MCF 10A (cell line): ENCODE data around the gene POU2F2. TPM values are rescaled to one million over a fixed set of nuclear protein-coding genes. Genes with fewer than 3 reads are reported as not detected.

Experiments
- BruUV-seq: library from RNA; stranded (reverse); fragments of 400-500 nt; replicated peaks from 2 replicates; lab custom pipeline; 2021; lab: Mats Ljungman, UMichigan
- CTCF ChIA-PET: fragments of 300-600 bp; sonication (Branson Sonifier 250); formaldehyde crosslinking; extraction: SDS; loops from one replicate; lab custom pipeline; 2021; ENCODE audit warnings: antibody characterized with exemption, inconsistent platforms; lab: Yijun Ruan, JAX
- POLR2A ChIA-PET: fragments of 300-600, 350-650 bp; sonication (Branson Sonifier 250); formaldehyde crosslinking; extraction: SDS; loops from one replicate; lab custom pipeline; 2020; ENCODE audit warnings: antibody characterized with exemption, inconsistent platforms; lab: Yijun Ruan, JAX
- DNase-seq: peaks from one replicate; pipeline ENCODE4 v3.0.0-alpha.2; 2018; ENCODE audit not compliant: unreplicated experiment
- H3K27ac Mint-ChIP-seq: one replicate; pipeline ENCODE4 v1.8.0; 2022; ENCODE audit warnings: mild to moderate bottlenecking, low read depth, mixed read lengths; ENCODE audit not compliant: unreplicated experiment
- H3K27me3 Mint-ChIP-seq: one replicate; pipeline ENCODE4 v1.8.0; 2022; ENCODE audit warnings: mixed read lengths; ENCODE audit not compliant: insufficient read depth, unreplicated experiment
- H3K36me3 Mint-ChIP-seq: one replicate; pipeline ENCODE4 v1.8.0; 2022; ENCODE audit warnings: mild to moderate bottlenecking, moderate library complexity, mixed read lengths; ENCODE audit not compliant: insufficient read depth, unreplicated experiment
- H3K4me1 Mint-ChIP-seq: one replicate; pipeline ENCODE4 v1.8.0; 2022; ENCODE audit warnings: mixed read lengths; ENCODE audit not compliant: insufficient read depth, unreplicated experiment
- H3K4me3 Mint-ChIP-seq: one replicate; pipeline ENCODE4 v1.8.0; 2022; ENCODE audit warnings: mild to moderate bottlenecking, moderate library complexity, mixed read lengths; ENCODE audit not compliant: unreplicated experiment
- H3K9me3 Mint-ChIP-seq: one replicate; pipeline ENCODE4 v1.8.0; 2022; ENCODE audit warnings: mixed read lengths; ENCODE audit not compliant: unreplicated experiment
- CTCF ChIP-seq: fragments of 200-600 bp; IDR thresholded peaks from one replicate; pipeline ENCODE4 v1.8.0; 2022; ENCODE audit warnings: antibody characterized with exemption, mild to moderate bottlenecking; ENCODE audit not compliant: unreplicated experiment
- intact Hi-C: fragments of 100-400 bp; cut with micrococcal nuclease; formaldehyde crosslinking; loops from 2 replicates; pipeline ENCODE4 v1.14.1; 2022
- total RNA-seq: library from RNA; stranded (reverse); gene quantifications from 2 replicates; pipeline ENCODE4 v1.2.3, GENCODE V29; 2022

The POU2F2 gene
- total RNA-seq, 1 experiment from 2014 or later: 0.70 TPM

- ChIA-PET CTCF (no interaction called here), POLR2A (no interaction called here)
- no peak for TF ChIP-seq CTCF
- Mint-ChIP-seq H3K4me3 (no peak overlapping the region), H3K36me3 (peaks cover 4% of the 10 kb centered on the region), H3K4me1 (peaks cover 23% of the 10 kb centered on the region), H3K27ac (no peak overlapping the region), H3K9me3 (no peaks in the 10 kb centered on the region), H3K27me3 (no peaks in the 10 kb centered on the region)
- intact Hi-C loops: no loop called here
- DNase-seq: no peak
- BruUV-seq: no TSS peak
These were observed 42.5 kb downstream of the POU2F2 start for GRCh38 chr19:42089772-42090171.

GRCh38 chr19:42089191-42089750 is 43.0 kb downstream of the POU2F2 start:
- Mint-ChIP-seq H3K4me3 (no peak overlapping the region), H3K27ac (no peak overlapping the region), H3K9me3 (no peaks in the 10 kb centered on the region), H3K36me3 (peaks cover 4% of the 10 kb centered on the region), H3K4me1 (peaks cover 22% of the 10 kb centered on the region), H3K27me3 (no peaks in the 10 kb centered on the region)
- no TSS peak for BruUV-seq
- no peak for TF ChIP-seq CTCF
- intact Hi-C loops: no loop called here
- ChIA-PET POLR2A (no interaction called here), CTCF (no interaction called here)
- no peak for DNase-seq

- no peak for DNase-seq
- no peak for TF ChIP-seq CTCF
- ChIA-PET CTCF (no interaction called here), POLR2A (no interaction called here)
- intact Hi-C loops: no loop called here
- peaks cover 18% of the 10 kb centered on the region for H3K4me1 Mint-ChIP-seq
- H3K4me3 Mint-ChIP-seq: no peak overlapping the region
- no peaks in the 10 kb centered on the region for H3K27me3 Mint-ChIP-seq
- H3K36me3 Mint-ChIP-seq: peaks cover 4% of the 10 kb centered on the region
- BruUV-seq: no TSS peak
- H3K27ac Mint-ChIP-seq: no peak overlapping the region
- H3K9me3 Mint-ChIP-seq: no peaks in the 10 kb centered on the region
These were observed 43.6 kb downstream of the POU2F2 start for GRCh38 chr19:42088471-42089190.

- H3K9me3 Mint-ChIP-seq: no peaks in the 10 kb centered on the region
- no peak overlapping the region for H3K27ac Mint-ChIP-seq
- peaks cover 11% of the 10 kb centered on the region for H3K36me3 Mint-ChIP-seq
- BruUV-seq: no TSS peak
- DNase-seq: no peak
- peaks cover 12% of the 10 kb centered on the region for H3K4me1 Mint-ChIP-seq
- no peaks in the 10 kb centered on the region for H3K27me3 Mint-ChIP-seq
- no peak for TF ChIP-seq CTCF
- ChIA-PET CTCF (interaction anchor here (0.6 to 0.7 kb wide), 3 partner anchors 28 to 114 kb away, joined by 3 read pairs; no protein-coding TSS in a partner anchor), POLR2A (no interaction called here)
- intact Hi-C loops: no loop called here
- H3K4me3 Mint-ChIP-seq: no peak overlapping the region
These were observed 45.3 kb downstream of the POU2F2 start for GRCh38 chr19:42086770-42087550.
